ENCODE data around the gene CCDC88C. TPM values are rescaled to one million over a fixed set of nuclear protein-coding genes. Genes with fewer than 3 reads are reported as not detected.
A peak's percentile ranks its signal among the peaks of the same experiment; 100 is the strongest.

Gene CCDC88C
- total and polyA plus RNA-seq, 4 donors, result 16.5 to 66.0 (median 32.1) TPM

GRCh38 chr14:91223028-91223783, 194.4 kb downstream of the CCDC88C start:
- no peak overlapping the region for H3K9ac ChIP-seq (ENCODE audit: insufficient read depth in 1 of 2, low read length in 2 of 2)
- DNase-seq (no peak), ATAC-seq (ENCODE audit: insufficient read depth, low FRiP score) (no peak)
- WGBS, 2 donors, result 76 to 86% methylated on average over 1 of the region's 1 CpG
- H3K4me3 ChIP-seq, result no peak overlapping the region
- no peak for TF ChIP-seq CTCF (IDR thresholded peaks at IDR 0.05; ENCODE audit: control extremely low read depth, extremely low read depth)
- H3K36me3 ChIP-seq (ENCODE audit: control insufficient read depth in 4 of 4, insufficient read depth in 4 of 4, low read length in 4 of 4), result peaks cover 0 to 13% (median 3%) of the 10 kb centered on the region in 4 donors
- peaks cover 0 to 42% (median 9%) of the 10 kb centered on the region in 5 donors for H3K4me1 ChIP-seq (ENCODE audit: control insufficient read depth in 5 of 5, insufficient read depth in 5 of 5, low read length in 5 of 5)
- H3K27me3 ChIP-seq (ENCODE audit: control insufficient read depth in 3 of 3, insufficient read depth in 3 of 3, low read length in 2 of 3), result no peaks in the 10 kb centered on the region
- peak overlapping the region in 1 of 2 donors; percentile 73 for H3K27ac ChIP-seq (ENCODE audit: low read depth in 1 of 2, low read length in 1 of 2)
- H3K9me3 ChIP-seq (ENCODE audit: control insufficient read depth in 4 of 4, insufficient read depth in 3 of 4, low read length in 3 of 4), result no peaks in the 10 kb centered on the region

Other genes starting within 250 kb of the CCDC88C start
- gene GPR68, start 173.1 kb downstream of the CCDC88C start, total RNA-seq, result 1 to 10 TPM; 2.3 to 3.2 TPM
- gene GPR68, start 173.1 kb downstream of the CCDC88C start, polyA plus RNA-seq, result 1 to 10 TPM; 2.4 to 7.6 TPM
- gene PPP4R3A, start 92.5 kb upstream of the CCDC88C start, total RNA-seq, result 100 to 1,000 TPM in 1 of 2 donors, 10 to 100 TPM in 1; 73.6 to 135 TPM
- gene PPP4R3A, start 92.5 kb upstream of the CCDC88C start, polyA plus RNA-seq, result 10 to 100 TPM; 43.8 to 49.3 TPM

All from lung (tissue), 12 donors.